ENCODE measurements around the gene ZP1.

DNA sequence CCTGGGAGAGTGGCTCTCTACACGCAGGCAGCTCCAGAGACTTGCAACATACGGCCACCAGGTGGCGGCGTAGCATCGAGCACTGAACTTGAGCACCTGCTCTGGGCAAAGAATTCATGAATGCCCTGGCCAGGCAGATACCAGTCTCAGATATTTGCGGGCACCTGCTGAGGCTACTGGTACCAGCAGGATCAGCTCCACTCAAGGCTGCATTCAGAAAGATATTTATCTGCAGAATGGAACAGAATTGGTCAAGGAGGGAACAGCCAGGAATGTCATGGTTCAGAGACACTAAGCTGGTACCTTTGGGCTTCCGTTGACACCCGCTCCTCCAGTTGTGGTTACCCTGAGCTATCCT lies 36.2 kb upstream of the ZP1 start:
- TF ChIP-seq POLR2AphosphoS5 (IDR thresholded peaks at IDR 0.05; ENCODE audit: low read depth, low read length) (no peak), BHLHE40 (IDR thresholded peaks at IDR 0.05; ENCODE audit: low read length) (0 out of 2 replicates have a peak, but pooled peaks have one; percentile 26), ASH2L (IDR thresholded peaks at IDR 0.05; ENCODE audit: insufficient read length, low read depth, low read length) (no peak), ZNF354B (CRISPR knock-in tag; IDR thresholded peaks at IDR 0.05) (no peak), ATF7 (IDR thresholded peaks at IDR 0.05) (no peak), ATF7 (CRISPR knock-in tag; IDR thresholded peaks at IDR 0.05) (no peak)
- TF ChIP-seq, protein P1, sequence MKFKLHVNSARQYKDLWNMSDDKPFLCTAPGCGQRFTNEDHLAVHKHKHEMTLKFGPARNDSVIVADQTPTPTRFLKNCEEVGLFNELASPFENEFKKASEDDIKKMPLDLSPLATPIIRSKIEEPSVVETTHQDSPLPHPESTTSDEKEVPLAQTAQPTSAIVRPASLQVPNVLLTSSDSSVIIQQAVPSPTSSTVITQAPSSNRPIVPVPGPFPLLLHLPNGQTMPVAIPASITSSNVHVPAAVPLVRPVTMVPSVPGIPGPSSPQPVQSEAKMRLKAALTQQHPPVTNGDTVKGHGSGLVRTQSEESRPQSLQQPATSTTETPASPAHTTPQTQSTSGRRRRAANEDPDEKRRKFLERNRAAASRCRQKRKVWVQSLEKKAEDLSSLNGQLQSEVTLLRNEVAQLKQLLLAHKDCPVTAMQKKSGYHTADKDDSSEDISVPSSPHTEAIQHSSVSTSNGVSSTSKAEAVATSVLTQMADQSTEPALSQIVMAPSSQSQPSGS (CRISPR knock-in tag; IDR thresholded peaks at IDR 0.05): 0 out of 2 replicates have a peak, but pooled peaks have one; percentile 52
- TF ChIP-seq, protein P2, sequence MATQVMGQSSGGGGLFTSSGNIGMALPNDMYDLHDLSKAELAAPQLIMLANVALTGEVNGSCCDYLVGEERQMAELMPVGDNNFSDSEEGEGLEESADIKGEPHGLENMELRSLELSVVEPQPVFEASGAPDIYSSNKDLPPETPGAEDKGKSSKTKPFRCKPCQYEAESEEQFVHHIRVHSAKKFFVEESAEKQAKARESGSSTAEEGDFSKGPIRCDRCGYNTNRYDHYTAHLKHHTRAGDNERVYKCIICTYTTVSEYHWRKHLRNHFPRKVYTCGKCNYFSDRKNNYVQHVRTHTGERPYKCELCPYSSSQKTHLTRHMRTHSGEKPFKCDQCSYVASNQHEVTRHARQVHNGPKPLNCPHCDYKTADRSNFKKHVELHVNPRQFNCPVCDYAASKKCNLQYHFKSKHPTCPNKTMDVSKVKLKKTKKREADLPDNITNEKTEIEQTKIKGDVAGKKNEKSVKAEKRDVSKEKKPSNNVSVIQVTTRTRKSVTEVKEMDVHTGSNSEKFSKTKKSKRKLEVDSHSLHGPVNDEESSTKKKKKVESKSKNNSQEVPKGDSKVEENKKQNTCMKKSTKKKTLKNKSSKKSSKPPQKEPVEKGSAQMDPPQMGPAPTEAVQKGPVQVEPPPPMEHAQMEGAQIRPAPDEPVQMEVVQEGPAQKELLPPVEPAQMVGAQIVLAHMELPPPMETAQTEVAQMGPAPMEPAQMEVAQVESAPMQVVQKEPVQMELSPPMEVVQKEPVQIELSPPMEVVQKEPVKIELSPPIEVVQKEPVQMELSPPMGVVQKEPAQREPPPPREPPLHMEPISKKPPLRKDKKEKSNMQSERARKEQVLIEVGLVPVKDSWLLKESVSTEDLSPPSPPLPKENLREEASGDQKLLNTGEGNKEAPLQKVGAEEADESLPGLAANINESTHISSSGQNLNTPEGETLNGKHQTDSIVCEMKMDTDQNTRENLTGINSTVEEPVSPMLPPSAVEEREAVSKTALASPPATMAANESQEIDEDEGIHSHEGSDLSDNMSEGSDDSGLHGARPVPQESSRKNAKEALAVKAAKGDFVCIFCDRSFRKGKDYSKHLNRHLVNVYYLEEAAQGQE (IDR thresholded peaks at IDR 0.05; ENCODE audit: borderline replicate concordance in 1 of 2, low read depth in 1 of 2, low read length in 2 of 2): no peak
- TF ChIP-seq, protein P3, sequence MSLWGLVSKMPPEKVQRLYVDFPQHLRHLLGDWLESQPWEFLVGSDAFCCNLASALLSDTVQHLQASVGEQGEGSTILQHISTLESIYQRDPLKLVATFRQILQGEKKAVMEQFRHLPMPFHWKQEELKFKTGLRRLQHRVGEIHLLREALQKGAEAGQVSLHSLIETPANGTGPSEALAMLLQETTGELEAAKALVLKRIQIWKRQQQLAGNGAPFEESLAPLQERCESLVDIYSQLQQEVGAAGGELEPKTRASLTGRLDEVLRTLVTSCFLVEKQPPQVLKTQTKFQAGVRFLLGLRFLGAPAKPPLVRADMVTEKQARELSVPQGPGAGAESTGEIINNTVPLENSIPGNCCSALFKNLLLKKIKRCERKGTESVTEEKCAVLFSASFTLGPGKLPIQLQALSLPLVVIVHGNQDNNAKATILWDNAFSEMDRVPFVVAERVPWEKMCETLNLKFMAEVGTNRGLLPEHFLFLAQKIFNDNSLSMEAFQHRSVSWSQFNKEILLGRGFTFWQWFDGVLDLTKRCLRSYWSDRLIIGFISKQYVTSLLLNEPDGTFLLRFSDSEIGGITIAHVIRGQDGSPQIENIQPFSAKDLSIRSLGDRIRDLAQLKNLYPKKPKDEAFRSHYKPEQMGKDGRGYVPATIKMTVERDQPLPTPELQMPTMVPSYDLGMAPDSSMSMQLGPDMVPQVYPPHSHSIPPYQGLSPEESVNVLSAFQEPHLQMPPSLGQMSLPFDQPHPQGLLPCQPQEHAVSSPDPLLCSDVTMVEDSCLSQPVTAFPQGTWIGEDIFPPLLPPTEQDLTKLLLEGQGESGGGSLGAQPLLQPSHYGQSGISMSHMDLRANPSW (CRISPR knock-in tag; IDR thresholded peaks at IDR 0.05; ENCODE audit: borderline replicate concordance): no peak
